Activated T-cell treated with anti-CD3 and anti-CD28 coated beads for 1 hour (primary cell): ENCODE results near the gene CAMTA1.
"Not testable (repeated sequence)": the region's sequence is repeated elsewhere in the genome, so short reads cannot be mapped to it uniquely, and the experiment has no call there.

Source experiments
- DNase-seq: peaks from one replicate; pipeline ENCODE4 v3.0.0-alpha.2; 2020; ENCODE audit warnings: low read depth

The CAMTA1 gene

GRCh38 chr1:7150724-7151280 lies 365.5 kb downstream of the CAMTA1 start:
- DNase-seq: no peak

- DNase-seq: no peak
These were observed 366.7 kb downstream of the CAMTA1 start for GRCh38 chr1:7151978-7152377.

DNA sequence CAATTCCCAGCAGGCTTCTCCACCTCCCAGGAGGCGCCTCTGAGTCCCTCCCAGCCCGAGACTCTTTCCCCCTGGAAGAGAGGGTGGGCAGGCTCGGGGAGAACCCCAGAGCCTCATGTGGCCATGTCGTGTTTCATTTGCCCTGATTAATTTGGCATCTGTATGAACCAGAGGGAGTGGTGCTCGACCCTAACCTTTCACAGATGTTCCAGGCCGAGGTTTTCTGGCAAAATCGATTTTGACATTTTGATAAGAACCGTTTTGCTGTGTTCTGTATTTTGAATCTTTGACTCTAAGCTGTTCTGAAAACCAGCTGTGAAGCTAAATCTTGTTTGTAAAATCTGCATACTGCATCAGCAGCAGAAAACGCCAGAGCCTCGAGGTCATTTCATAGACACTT lies 367.4 kb downstream of the CAMTA1 start:
- no peak for DNase-seq

GRCh38 chr1:7153464-7153863 lies 368.2 kb downstream of the CAMTA1 start:
- DNase-seq: no peak

GRCh38 chr1:7159116-7159781 lies 374.0 kb downstream of the CAMTA1 start:
- DNase-seq: no peak

GRCh38 chr1:7168554-7168953 lies 383.3 kb downstream of the CAMTA1 start:
- not testable (repeated sequence) for DNase-seq

- no peak for DNase-seq
These were observed 385.9 kb downstream of the CAMTA1 start for GRCh38 chr1:7171168-7171567.

- no peak for DNase-seq
These were observed 386.3 kb downstream of the CAMTA1 start for GRCh38 chr1:7171574-7171973.

DNA sequence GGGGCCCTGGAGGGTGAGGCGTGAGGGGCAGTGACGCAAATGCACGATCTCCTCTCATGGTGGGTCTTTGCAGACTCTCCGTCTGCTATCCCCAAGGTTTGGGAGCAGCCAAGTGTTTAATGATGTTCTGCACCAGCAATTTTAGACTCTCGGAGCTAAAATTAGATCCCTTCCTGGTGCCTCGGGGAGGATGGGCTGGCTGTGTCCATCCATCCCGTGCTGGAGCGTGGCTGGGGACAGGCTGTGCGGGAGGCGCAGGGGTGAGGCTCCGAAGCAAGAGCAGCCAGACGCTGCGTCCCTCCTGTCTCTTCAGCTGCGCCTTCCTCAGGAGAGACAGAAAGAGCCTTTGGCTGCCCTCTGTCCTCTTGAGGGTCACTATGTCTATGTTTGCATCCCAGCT lies 387.6 kb downstream of the CAMTA1 start:
- no peak for DNase-seq

DNA sequence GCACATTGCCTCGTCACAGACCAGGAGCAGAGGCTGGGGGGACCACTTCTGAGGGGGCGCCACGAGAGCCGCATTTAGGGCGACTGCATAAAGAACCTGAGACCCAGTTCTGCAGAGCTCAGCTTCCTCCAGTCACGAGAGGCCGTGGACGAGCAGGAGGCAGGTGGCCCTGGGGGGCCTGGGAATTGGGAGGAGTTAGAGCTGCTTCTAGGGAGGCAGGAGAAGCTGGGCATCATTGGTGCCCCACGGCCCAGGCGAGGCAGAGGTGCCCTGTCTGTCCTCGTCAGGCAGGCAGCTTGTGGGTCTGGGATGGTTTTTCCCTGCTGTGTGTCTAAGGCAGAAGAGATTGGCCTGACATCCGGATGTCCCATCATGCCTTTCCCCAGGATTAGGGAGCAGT lies 389.3 kb downstream of the CAMTA1 start:
- no peak for DNase-seq

GRCh38 chr1:7174980-7175906 lies 390.0 kb downstream of the CAMTA1 start:
- no peak for DNase-seq

GRCh38 chr1:7177021-7177420 lies 391.8 kb downstream of the CAMTA1 start:
- DNase-seq: no peak

GRCh38 chr1:7177438-7178146 lies 392.3 kb downstream of the CAMTA1 start:
- no peak for DNase-seq

- DNase-seq: no peak
These were observed 393.1 kb downstream of the CAMTA1 start for GRCh38 chr1:7178336-7178735.

DNA sequence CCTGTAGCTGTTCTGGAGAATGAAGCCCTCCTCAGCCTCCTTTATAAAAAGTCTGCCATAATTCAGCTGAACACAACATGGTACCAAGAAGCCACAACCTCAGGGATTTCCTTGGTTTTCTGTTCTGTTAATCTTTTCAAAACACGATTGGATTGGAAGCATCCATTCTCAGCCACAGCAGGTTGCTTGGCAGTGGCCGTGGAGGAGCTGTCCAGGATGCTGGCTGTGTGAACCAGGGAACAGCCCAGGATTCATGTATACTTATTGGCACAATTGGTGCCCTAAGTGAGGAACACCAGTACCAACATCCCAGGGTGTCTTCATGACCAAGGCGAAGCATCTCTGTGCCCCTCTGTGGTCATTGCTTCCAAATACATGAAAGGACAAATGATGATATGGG lies 393.5 kb downstream of the CAMTA1 start:
- no peak for DNase-seq

DNA sequence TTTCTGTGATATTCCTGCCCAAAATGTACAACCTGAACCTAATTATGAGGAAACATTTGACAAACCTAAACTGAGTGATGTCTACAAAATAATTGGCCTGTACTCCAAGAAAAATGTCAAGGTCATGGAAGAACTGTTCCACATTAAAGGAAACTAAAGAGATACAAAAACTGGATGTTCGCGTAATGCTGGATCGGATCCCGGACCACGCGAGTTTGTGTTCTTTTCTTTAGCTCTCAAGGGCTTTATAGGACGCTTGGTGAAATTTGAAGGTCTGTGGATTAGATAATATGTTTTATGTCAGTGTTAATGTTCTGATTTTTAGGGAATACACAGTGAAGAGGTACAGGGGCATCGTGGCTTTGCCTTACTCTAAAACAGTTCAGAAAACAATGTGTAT lies 400.5 kb downstream of the CAMTA1 start:
- DNase-seq: no peak

GRCh38 chr1:7186382-7187111 lies 401.3 kb downstream of the CAMTA1 start:
- DNase-seq: no peak

- no peak for DNase-seq
These were observed 401.8 kb downstream of the CAMTA1 start for GRCh38 chr1:7187112-7187493.

GRCh38 chr1:7190261-7190660 lies 405.0 kb downstream of the CAMTA1 start:
- DNase-seq: no peak

GRCh38 chr1:7192453-7192852 lies 407.2 kb downstream of the CAMTA1 start:
- DNase-seq: no peak

- no peak for DNase-seq
These were observed 411.0 kb downstream of the CAMTA1 start for GRCh38 chr1:7196036-7196911.
